Skeletal muscle tissue (tissue), 4 donors: ENCODE measurements around the gene JAK2. TPM values are rescaled to one million over a fixed set of nuclear protein-coding genes. Genes with fewer than 3 reads are reported as not detected.

Experiments used
- H3K27ac ChIP-seq: one replicate; pipeline ENCODE4 v1.7.0; 2013; ENCODE audit warnings: mild to moderate bottlenecking, low read depth, low read length, inconsistent platforms
- H3K27me3 ChIP-seq, 3 donors: one replicate each; pipeline ENCODE4 v1.7.0; 2013; ENCODE audit warnings: low read length in 3 of 3; ENCODE audit not compliant: control insufficient read depth in 3 of 3, insufficient read depth in 3 of 3
- H3K36me3 ChIP-seq, 3 donors: one replicate each; pipeline ENCODE4 v1.7.0; 2013; ENCODE audit warnings: low read length in 3 of 3; ENCODE audit not compliant: control insufficient read depth in 3 of 3, insufficient read depth in 3 of 3
- H3K4me1 ChIP-seq, 3 donors: one replicate each; pipeline ENCODE4 v1.7.0; 2013; ENCODE audit warnings: low read length in 3 of 3, mild to moderate bottlenecking in 3 of 3; ENCODE audit not compliant: control insufficient read depth in 3 of 3, insufficient read depth in 3 of 3
- H3K4me3 ChIP-seq, 3 donors: one replicate each; pipeline ENCODE4 v1.7.0; 2013; ENCODE audit warnings: low read length in 3 of 3
- H3K9ac ChIP-seq, 3 donors: one replicate each; pipeline ENCODE4 v1.7.0; 2013; ENCODE audit warnings: low read length in 3 of 3, mild to moderate bottlenecking in 3 of 3, moderate library complexity in 2 of 3, low read depth in 1 of 3
- H3K9me3 ChIP-seq, 3 donors: one replicate each; pipeline ENCODE4 v1.7.0; 2013; ENCODE audit warnings: low read length in 3 of 3; ENCODE audit not compliant: control insufficient read depth in 3 of 3
- total RNA-seq: library from RNA; depleted of rRNA; stranded (reverse); fragments of >200 nt; gene quantifications from one replicate; pipeline ENCODE4 v1.2.3, GENCODE V29; 2014
- donor health status: Osteomylitis.

The JAK2 gene
- total RNA-seq, 1 donor from 2014 or later: 14.6 TPM

GRCh38 chr9:4973902-4974301 lies 11.2 kb upstream of the JAK2 start:
- no peak overlapping the region for H3K4me3 ChIP-seq
- H3K9ac ChIP-seq: no peak overlapping the region
- no peaks in the 10 kb centered on the region for H3K9me3 ChIP-seq
- H3K36me3 ChIP-seq: no peaks in the 10 kb centered on the region
- H3K27ac ChIP-seq: no peak overlapping the region
- no peaks in the 10 kb centered on the region for H3K4me1 ChIP-seq
- no peaks in the 10 kb centered on the region for H3K27me3 ChIP-seq

- Histone ChIP-seq H3K27ac (peak overlapping the region; percentile 55), H3K9ac (peak overlapping the region in 1 of 3 donors; percentile 8), H3K27me3 (no peaks in the 10 kb centered on the region), H3K36me3 (no peaks in the 10 kb centered on the region), H3K4me1 (peaks cover 13 to 14% (median 14%) of the 10 kb centered on the region in 3 donors), H3K9me3 (no peaks in the 10 kb centered on the region), H3K4me3 (no peak overlapping the region)
These were observed 5.8 kb upstream of the JAK2 start for GRCh38 chr9:4979239-4979638.

GRCh38 chr9:4980086-4980727 lies 4.9 kb upstream of the JAK2 start:
- Histone ChIP-seq H3K27ac (no peak overlapping the region), H3K36me3 (no peaks in the 10 kb centered on the region), H3K9ac (no peak overlapping the region), H3K9me3 (no peaks in the 10 kb centered on the region), H3K27me3 (no peaks in the 10 kb centered on the region), H3K4me3 (no peak overlapping the region), H3K4me1 (peaks cover 15 to 17% (median 16%) of the 10 kb centered on the region in 3 donors)

- H3K27me3 ChIP-seq: no peaks in the 10 kb centered on the region
- no peaks in the 10 kb centered on the region for H3K9me3 ChIP-seq
- H3K36me3 ChIP-seq: no peaks in the 10 kb centered on the region
- H3K27ac ChIP-seq: no peak overlapping the region
- no peak overlapping the region for H3K9ac ChIP-seq
- H3K4me1 ChIP-seq: peaks cover 19 to 35% (median 28%) of the 10 kb centered on the region in 3 donors
- no peak overlapping the region for H3K4me3 ChIP-seq
These were observed 2.2 kb upstream of the JAK2 start for GRCh38 chr9:4982721-4983482.

- Histone ChIP-seq H3K27me3 (no peaks in the 10 kb centered on the region), H3K9ac (peak overlapping the region; percentile 88 to 93 (median 93)), H3K4me1 (peaks cover 22 to 43% (median 32%) of the 10 kb centered on the region in 3 donors), H3K36me3 (no peaks in the 10 kb centered on the region), H3K27ac (peak overlapping the region; percentile 97), H3K4me3 (peak overlapping the region; percentile 83 to 88 (median 84)), H3K9me3 (no peaks in the 10 kb centered on the region)
These were observed 1.4 kb upstream of the JAK2 start for GRCh38 chr9:4983601-4984165.

GRCh38 chr9:4984171-4984620 lies 876 bp upstream of the JAK2 start:
- H3K9me3 ChIP-seq: no peaks in the 10 kb centered on the region
- H3K36me3 ChIP-seq: no peaks in the 10 kb centered on the region
- peak overlapping the region; percentile 83 to 88 (median 84) for H3K4me3 ChIP-seq
- peaks cover 21 to 48% (median 32%) of the 10 kb centered on the region in 3 donors for H3K4me1 ChIP-seq
- H3K27me3 ChIP-seq: no peaks in the 10 kb centered on the region
- H3K27ac ChIP-seq: peak overlapping the region; percentile 97
- H3K9ac ChIP-seq: peak overlapping the region; percentile 88 to 93 (median 93)

- H3K27ac ChIP-seq: peak overlapping the region; percentile 97
- H3K4me1 ChIP-seq: peaks cover 17 to 46% (median 26%) of the 10 kb centered on the region in 3 donors
- peak overlapping the region; percentile 83 to 88 (median 84) for H3K4me3 ChIP-seq
- H3K36me3 ChIP-seq: no peaks in the 10 kb centered on the region
- no peaks in the 10 kb centered on the region for H3K27me3 ChIP-seq
- peak overlapping the region; percentile 75 to 93 (median 93) for H3K9ac ChIP-seq
- no peaks in the 10 kb centered on the region for H3K9me3 ChIP-seq
These were observed 554 bp downstream of the JAK2 start for GRCh38 chr9:4985386-4986266.

- H3K27ac ChIP-seq: peak overlapping the region; percentile 97
- peak overlapping the region; percentile 75 to 93 (median 93) for H3K9ac ChIP-seq
- H3K4me1 ChIP-seq: peaks cover 17 to 46% (median 26%) of the 10 kb centered on the region in 3 donors
- H3K27me3 ChIP-seq: no peaks in the 10 kb centered on the region
- peak overlapping the region; percentile 83 to 88 (median 84) for H3K4me3 ChIP-seq
- H3K36me3 ChIP-seq: no peaks in the 10 kb centered on the region
- no peaks in the 10 kb centered on the region for H3K9me3 ChIP-seq
These were observed 1.2 kb downstream of the JAK2 start for GRCh38 chr9:4986296-4986695.

GRCh38 chr9:4986783-4987182 lies 1.7 kb downstream of the JAK2 start:
- Histone ChIP-seq H3K9me3 (no peaks in the 10 kb centered on the region), H3K9ac (peak overlapping the region in 2 of 3 donors; percentile 93), H3K27me3 (no peaks in the 10 kb centered on the region), H3K27ac (no peak overlapping the region), H3K36me3 (peaks cover 0 to 2% (median 2%) of the 10 kb centered on the region in 3 donors), H3K4me1 (peaks cover 17 to 46% (median 26%) of the 10 kb centered on the region in 3 donors), H3K4me3 (peak overlapping the region; percentile 15 to 88 (median 84))
